ENCODE measurements around the gene AMBP. TPM values are rescaled to one million over a fixed set of nuclear protein-coding genes. Genes with fewer than 3 reads are reported as not detected.
A peak's percentile ranks its signal among the peaks of the same experiment; 100 is the strongest.

The AMBP gene
- total RNA-seq, 2 experiments from 2014 or later = not detected

GRCh38 chr9:114117996-114118830, 40.1 kb upstream of the AMBP start:
- Mint-ChIP-seq H3K27ac (no peak overlapping the region), H3K9me3 (no peaks in the 10 kb centered on the region), H3K36me3 (no peaks in the 10 kb centered on the region), H3K27me3 (peaks cover 13% of the 10 kb centered on the region), H3K4me3 (no peak overlapping the region), H3K4me1 (no peaks in the 10 kb centered on the region)
- ATAC-seq (ENCODE audit: low read depth) (no peak), DNase-seq (no peak)
- POLR2A ChIA-PET = no interaction called here

GRCh38 chr9:114117614-114117995, 39.5 kb upstream of the AMBP start:
- Mint-ChIP-seq H3K9me3 (no peaks in the 10 kb centered on the region), H3K4me3 (no peak overlapping the region), H3K36me3 (no peaks in the 10 kb centered on the region), H3K27me3 (peaks cover 14% of the 10 kb centered on the region), H3K27ac (no peak overlapping the region), H3K4me1 (no peaks in the 10 kb centered on the region)
- DNase-seq (no peak), ATAC-seq (ENCODE audit: low read depth) (no peak)
- POLR2A ChIA-PET = no interaction called here

GRCh38 chr9:114116126-114116747, 38.1 kb upstream of the AMBP start:
- H3K4me3 Mint-ChIP-seq = no peak overlapping the region
- H3K9me3 Mint-ChIP-seq = no peaks in the 10 kb centered on the region
- DNase-seq (no peak), ATAC-seq (ENCODE audit: low read depth) (no peak)
- no peaks in the 10 kb centered on the region for H3K4me1 Mint-ChIP-seq
- POLR2A ChIA-PET = no interaction called here
- no peaks in the 10 kb centered on the region for H3K36me3 Mint-ChIP-seq
- peaks cover 16% of the 10 kb centered on the region for H3K27me3 Mint-ChIP-seq
- H3K27ac Mint-ChIP-seq = no peak overlapping the region

GRCh38 chr9:114115654-114116125, 37.6 kb upstream of the AMBP start:
- DNase-seq (no peak), ATAC-seq (ENCODE audit: low read depth) (no peak)
- no peaks in the 10 kb centered on the region for H3K36me3 Mint-ChIP-seq
- H3K4me3 Mint-ChIP-seq = no peak overlapping the region
- peaks cover 16% of the 10 kb centered on the region for H3K27me3 Mint-ChIP-seq
- H3K27ac Mint-ChIP-seq = no peak overlapping the region
- H3K4me1 Mint-ChIP-seq = no peaks in the 10 kb centered on the region
- no peaks in the 10 kb centered on the region for H3K9me3 Mint-ChIP-seq
- POLR2A ChIA-PET = no interaction called here

- no peak for DNase-seq
- Mint-ChIP-seq H3K9me3 (no peaks in the 10 kb centered on the region), H3K27me3 (peaks cover 14% of the 10 kb centered on the region), H3K36me3 (no peaks in the 10 kb centered on the region), H3K4me3 (no peak overlapping the region), H3K4me1 (no peaks in the 10 kb centered on the region), H3K27ac (no peak overlapping the region)
- ATAC-seq (ENCODE audit: low read depth) = no peak
- POLR2A ChIA-PET = no interaction called here
Observed at GRCh38 chr9:114114364-114114763, 36.3 kb upstream of the AMBP start.

- POLR2A ChIA-PET = no interaction called here
- DNase-seq (no peak), ATAC-seq (ENCODE audit: low read depth) (no peak)
- peaks cover 11% of the 10 kb centered on the region for H3K27me3 Mint-ChIP-seq
- H3K36me3 Mint-ChIP-seq = no peaks in the 10 kb centered on the region
- H3K9me3 Mint-ChIP-seq = no peaks in the 10 kb centered on the region
- no peak overlapping the region for H3K4me3 Mint-ChIP-seq
- H3K27ac Mint-ChIP-seq = no peak overlapping the region
- H3K4me1 Mint-ChIP-seq = no peaks in the 10 kb centered on the region
Observed at GRCh38 chr9:114112778-114113584, 34.9 kb upstream of the AMBP start.

- Mint-ChIP-seq H3K27ac (no peak overlapping the region), H3K36me3 (no peaks in the 10 kb centered on the region), H3K9me3 (no peaks in the 10 kb centered on the region), H3K4me3 (no peak overlapping the region), H3K4me1 (no peaks in the 10 kb centered on the region), H3K27me3 (peaks cover 10% of the 10 kb centered on the region)
- POLR2A ChIA-PET = no interaction called here
- no peak for DNase-seq
- ATAC-seq (ENCODE audit: low read depth) = no peak
Observed at GRCh38 chr9:114112325-114112724, 34.2 kb upstream of the AMBP start.

GRCh38 chr9:114110180-114110579, 32.1 kb upstream of the AMBP start:
- POLR2A ChIA-PET = no interaction called here
- peaks cover 20% of the 10 kb centered on the region for H3K27me3 Mint-ChIP-seq
- no peak overlapping the region for H3K4me3 Mint-ChIP-seq
- no peak for DNase-seq
- H3K9me3 Mint-ChIP-seq = no peaks in the 10 kb centered on the region
- no peak overlapping the region for H3K27ac Mint-ChIP-seq
- no peaks in the 10 kb centered on the region for H3K36me3 Mint-ChIP-seq
- H3K4me1 Mint-ChIP-seq = no peaks in the 10 kb centered on the region
- ATAC-seq (ENCODE audit: low read depth) = no peak

GRCh38 chr9:114109124-114109523, 31.0 kb upstream of the AMBP start:
- H3K27me3 Mint-ChIP-seq = peaks cover 22% of the 10 kb centered on the region
- H3K4me3 Mint-ChIP-seq = no peak overlapping the region
- H3K27ac Mint-ChIP-seq = no peak overlapping the region
- H3K9me3 Mint-ChIP-seq = no peaks in the 10 kb centered on the region
- no peaks in the 10 kb centered on the region for H3K36me3 Mint-ChIP-seq
- POLR2A ChIA-PET = no interaction called here
- no peak for ATAC-seq (ENCODE audit: low read depth)
- H3K4me1 Mint-ChIP-seq = no peaks in the 10 kb centered on the region
- DNase-seq = no peak

- POLR2A ChIA-PET = no interaction called here
- peak; percentile 79 for DNase-seq
- Mint-ChIP-seq H3K4me3 (no peak overlapping the region), H3K9me3 (no peaks in the 10 kb centered on the region), H3K4me1 (no peaks in the 10 kb centered on the region), H3K27me3 (peaks cover 30% of the 10 kb centered on the region), H3K36me3 (no peaks in the 10 kb centered on the region), H3K27ac (no peak overlapping the region)
- ATAC-seq (ENCODE audit: low read depth) = peak; percentile 94
Observed at GRCh38 chr9:114108016-114108833, 30.1 kb upstream of the AMBP start.

GRCh38 chr9:114107286-114108001, 29.3 kb upstream of the AMBP start:
- ATAC-seq (ENCODE audit: low read depth) (no peak), DNase-seq (no peak)
- Mint-ChIP-seq H3K4me1 (no peaks in the 10 kb centered on the region), H3K4me3 (no peak overlapping the region), H3K27ac (no peak overlapping the region), H3K9me3 (no peaks in the 10 kb centered on the region), H3K36me3 (no peaks in the 10 kb centered on the region), H3K27me3 (peaks cover 36% of the 10 kb centered on the region)
- POLR2A ChIA-PET = no interaction called here

GRCh38 chr9:114105236-114105635, 27.1 kb upstream of the AMBP start:
- no peaks in the 10 kb centered on the region for H3K4me1 Mint-ChIP-seq
- no peaks in the 10 kb centered on the region for H3K36me3 Mint-ChIP-seq
- peaks cover 2% of the 10 kb centered on the region for H3K9me3 Mint-ChIP-seq
- POLR2A ChIA-PET = no interaction called here
- ATAC-seq (ENCODE audit: low read depth) (no peak), DNase-seq (no peak)
- no peak overlapping the region for H3K27ac Mint-ChIP-seq
- peaks cover 41% of the 10 kb centered on the region for H3K27me3 Mint-ChIP-seq
- H3K4me3 Mint-ChIP-seq = no peak overlapping the region

Data from activated naive CD8-positive, alpha-beta T cell treated with anti-CD3 and anti-CD28 coated beads, Interleukin-2, amount 10 ng/mL, durations not matched to agents 7 days and 5 days (primary cell).